ENCODE results near the gene UST. TPM values are rescaled to one million over a fixed set of nuclear protein-coding genes. Genes with fewer than 3 reads are reported as not detected.

Gene UST
- total RNA-seq, 2 donors from 2014 or later, result 4.3 to 5.3 TPM

- H3K9me3 ChIP-seq, result no peaks in the 10 kb centered on the region
- H3K4me3 ChIP-seq, result no peak overlapping the region
- no peak for TF ChIP-seq CTCF (IDR thresholded peaks at IDR 0.05)
- no peak for DNase-seq (ENCODE audit: low spot score)
- H3K36me3 ChIP-seq, result no peaks in the 10 kb centered on the region
- no peak overlapping the region for H3K27ac ChIP-seq
- no peaks in the 10 kb centered on the region for H3K27me3 ChIP-seq
- peaks cover 0 to 10% of the 10 kb centered on the region in 2 donors for H3K4me1 ChIP-seq
These were observed 265.3 kb downstream of the UST start for GRCh38 chr6:149012040-149012545.

DNA sequence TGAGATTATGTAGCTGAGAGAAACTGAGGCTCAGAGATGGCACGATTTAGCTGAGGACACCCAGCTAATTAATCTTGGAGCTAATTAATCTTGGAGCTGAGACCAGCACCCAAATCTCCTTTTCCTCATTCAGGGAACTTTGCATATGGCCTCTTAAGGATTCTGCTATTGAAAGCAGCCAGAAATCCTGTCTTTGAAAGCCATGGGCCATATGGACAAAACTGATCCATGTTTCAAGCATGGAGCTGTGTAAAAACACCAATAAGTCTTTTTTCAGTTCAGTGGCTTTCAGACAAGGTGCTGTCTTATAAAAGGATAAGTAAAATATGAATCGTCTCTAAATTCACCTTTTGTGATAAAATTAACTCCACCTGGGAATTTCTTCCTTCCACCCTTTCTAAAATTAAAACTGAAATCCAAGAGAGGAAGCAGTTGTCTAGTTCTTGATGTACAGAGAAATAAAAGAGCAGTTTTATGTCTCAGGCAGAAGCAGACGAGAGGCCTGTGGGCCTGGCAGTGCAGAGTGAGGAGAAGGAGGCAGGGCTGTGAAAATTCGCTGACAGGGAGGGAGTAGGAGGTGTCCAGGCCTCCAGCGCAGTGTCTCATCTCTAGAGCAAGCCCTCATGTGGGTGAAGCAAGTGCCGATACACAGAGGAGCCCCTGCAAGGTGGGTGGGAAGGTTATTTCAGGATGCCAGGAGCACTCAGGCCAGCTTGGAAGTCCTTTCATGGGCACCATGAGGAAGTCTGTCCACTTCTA lies 266.9 kb downstream of the UST start:
- no peaks in the 10 kb centered on the region for H3K27me3 ChIP-seq
- no peaks in the 10 kb centered on the region for H3K36me3 ChIP-seq
- no peaks in the 10 kb centered on the region for H3K9me3 ChIP-seq
- no peak overlapping the region for H3K27ac ChIP-seq
- no peak for DNase-seq (ENCODE audit: low spot score)
- peaks cover 0 to 10% of the 10 kb centered on the region in 2 donors for H3K4me1 ChIP-seq
- TF ChIP-seq CTCF (IDR thresholded peaks at IDR 0.05), result no peak
- H3K4me3 ChIP-seq, result no peak overlapping the region

GRCh38 chr6:149014631-149015534 lies 268.1 kb downstream of the UST start:
- DNase-seq (ENCODE audit: low spot score), result no peak
- H3K27me3 ChIP-seq, result no peaks in the 10 kb centered on the region
- no peak overlapping the region for H3K27ac ChIP-seq
- H3K36me3 ChIP-seq, result no peaks in the 10 kb centered on the region
- no peak for TF ChIP-seq CTCF (IDR thresholded peaks at IDR 0.05)
- peaks cover 0 to 10% of the 10 kb centered on the region in 2 donors for H3K4me1 ChIP-seq
- H3K9me3 ChIP-seq, result no peaks in the 10 kb centered on the region
- no peak overlapping the region for H3K4me3 ChIP-seq

GRCh38 chr6:149015535-149016525 lies 269.0 kb downstream of the UST start:
- no peak for DNase-seq (ENCODE audit: low spot score)
- no peaks in the 10 kb centered on the region for H3K9me3 ChIP-seq
- H3K27ac ChIP-seq, result no peak overlapping the region
- TF ChIP-seq CTCF (IDR thresholded peaks at IDR 0.05), result no peak
- no peaks in the 10 kb centered on the region for H3K27me3 ChIP-seq
- no peaks in the 10 kb centered on the region for H3K36me3 ChIP-seq
- H3K4me3 ChIP-seq, result no peak overlapping the region
- peaks cover 0 to 10% of the 10 kb centered on the region in 2 donors for H3K4me1 ChIP-seq

DNA sequence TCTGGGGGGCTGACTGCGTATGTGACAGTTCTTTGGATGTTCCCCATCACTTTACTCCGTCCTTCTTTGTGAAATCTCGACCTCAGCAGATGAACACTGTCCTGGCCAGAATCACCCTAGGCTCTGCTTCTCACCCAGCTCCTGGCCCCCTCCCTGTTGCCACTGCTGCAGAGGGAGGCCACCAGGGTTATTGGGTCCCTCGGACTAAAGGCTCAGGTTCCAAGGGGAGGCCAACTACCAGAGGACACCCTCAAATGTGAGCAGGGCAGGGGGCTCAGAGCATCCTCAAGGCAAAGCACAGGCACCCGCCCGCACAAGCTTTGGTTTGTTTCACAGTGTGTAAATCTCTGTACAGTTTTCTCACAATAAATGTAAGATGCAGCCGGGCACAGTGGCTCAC lies 269.9 kb downstream of the UST start:
- Histone ChIP-seq H3K27ac (no peak overlapping the region), H3K36me3 (no peaks in the 10 kb centered on the region), H3K27me3 (no peaks in the 10 kb centered on the region), H3K4me1 (peaks cover 0 to 10% of the 10 kb centered on the region in 2 donors), H3K4me3 (no peak overlapping the region), H3K9me3 (no peaks in the 10 kb centered on the region)
- no peak for TF ChIP-seq CTCF (IDR thresholded peaks at IDR 0.05)
- no peak for DNase-seq (ENCODE audit: low spot score)
